22Rv1 (cell line): ENCODE results near the gene TBX21.

Experiments
- H3K27ac ChIP-seq: fragments of 450-650 bp; 2 replicates; pipeline ENCODE4 v1.5.1; 2017
- ZFX ChIP-seq: fragments of 450-650 bp; IDR thresholded peaks from 2 replicates; pipeline ENCODE4 v1.6.1; 2017; ENCODE audit warnings: antibody characterized with exemption, borderline replicate concordance
- TF ChIP-seq, protein P1 (sequence below): fragments of 450-650 bp; IDR thresholded peaks from 2 replicates; pipeline ENCODE4 v1.5.1; 2017; ENCODE audit warnings: mild to moderate bottlenecking

TBX21 gene

DNA sequence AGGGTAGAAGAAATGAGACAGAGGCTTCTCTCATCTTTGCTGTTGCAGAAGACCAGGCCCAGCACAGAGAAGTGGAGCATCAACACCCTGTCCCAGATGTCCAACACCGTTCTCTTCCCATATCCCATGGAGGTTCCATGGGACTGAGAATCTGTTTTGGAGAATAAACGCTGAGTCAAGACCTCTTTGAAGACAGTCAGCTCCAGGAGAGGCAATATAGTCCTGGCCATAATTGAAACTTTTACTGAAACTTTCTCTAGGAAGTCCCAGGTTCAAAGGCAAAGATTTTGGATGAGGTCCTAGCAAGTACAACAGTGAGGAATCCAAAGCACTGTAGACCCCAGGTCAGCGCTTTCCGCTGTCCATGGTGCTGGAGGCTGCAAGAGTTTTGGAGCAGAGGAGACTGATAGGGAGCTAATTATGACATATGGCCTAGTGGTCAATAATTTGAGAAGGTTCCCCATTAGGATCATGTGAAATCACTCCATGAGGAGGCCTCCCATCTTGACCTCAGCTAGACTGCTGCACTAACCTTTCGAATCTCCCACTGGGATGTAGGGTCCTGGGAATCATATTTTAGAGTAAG, 52.6 kb downstream of the TBX21 start:
- no peak overlapping the region for H3K27ac ChIP-seq
- TF ChIP-seq, protein P1, sequence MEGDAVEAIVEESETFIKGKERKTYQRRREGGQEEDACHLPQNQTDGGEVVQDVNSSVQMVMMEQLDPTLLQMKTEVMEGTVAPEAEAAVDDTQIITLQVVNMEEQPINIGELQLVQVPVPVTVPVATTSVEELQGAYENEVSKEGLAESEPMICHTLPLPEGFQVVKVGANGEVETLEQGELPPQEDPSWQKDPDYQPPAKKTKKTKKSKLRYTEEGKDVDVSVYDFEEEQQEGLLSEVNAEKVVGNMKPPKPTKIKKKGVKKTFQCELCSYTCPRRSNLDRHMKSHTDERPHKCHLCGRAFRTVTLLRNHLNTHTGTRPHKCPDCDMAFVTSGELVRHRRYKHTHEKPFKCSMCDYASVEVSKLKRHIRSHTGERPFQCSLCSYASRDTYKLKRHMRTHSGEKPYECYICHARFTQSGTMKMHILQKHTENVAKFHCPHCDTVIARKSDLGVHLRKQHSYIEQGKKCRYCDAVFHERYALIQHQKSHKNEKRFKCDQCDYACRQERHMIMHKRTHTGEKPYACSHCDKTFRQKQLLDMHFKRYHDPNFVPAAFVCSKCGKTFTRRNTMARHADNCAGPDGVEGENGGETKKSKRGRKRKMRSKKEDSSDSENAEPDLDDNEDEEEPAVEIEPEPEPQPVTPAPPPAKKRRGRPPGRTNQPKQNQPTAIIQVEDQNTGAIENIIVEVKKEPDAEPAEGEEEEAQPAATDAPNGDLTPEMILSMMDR: no peak
- TF ChIP-seq ZFX: no peak

DNA sequence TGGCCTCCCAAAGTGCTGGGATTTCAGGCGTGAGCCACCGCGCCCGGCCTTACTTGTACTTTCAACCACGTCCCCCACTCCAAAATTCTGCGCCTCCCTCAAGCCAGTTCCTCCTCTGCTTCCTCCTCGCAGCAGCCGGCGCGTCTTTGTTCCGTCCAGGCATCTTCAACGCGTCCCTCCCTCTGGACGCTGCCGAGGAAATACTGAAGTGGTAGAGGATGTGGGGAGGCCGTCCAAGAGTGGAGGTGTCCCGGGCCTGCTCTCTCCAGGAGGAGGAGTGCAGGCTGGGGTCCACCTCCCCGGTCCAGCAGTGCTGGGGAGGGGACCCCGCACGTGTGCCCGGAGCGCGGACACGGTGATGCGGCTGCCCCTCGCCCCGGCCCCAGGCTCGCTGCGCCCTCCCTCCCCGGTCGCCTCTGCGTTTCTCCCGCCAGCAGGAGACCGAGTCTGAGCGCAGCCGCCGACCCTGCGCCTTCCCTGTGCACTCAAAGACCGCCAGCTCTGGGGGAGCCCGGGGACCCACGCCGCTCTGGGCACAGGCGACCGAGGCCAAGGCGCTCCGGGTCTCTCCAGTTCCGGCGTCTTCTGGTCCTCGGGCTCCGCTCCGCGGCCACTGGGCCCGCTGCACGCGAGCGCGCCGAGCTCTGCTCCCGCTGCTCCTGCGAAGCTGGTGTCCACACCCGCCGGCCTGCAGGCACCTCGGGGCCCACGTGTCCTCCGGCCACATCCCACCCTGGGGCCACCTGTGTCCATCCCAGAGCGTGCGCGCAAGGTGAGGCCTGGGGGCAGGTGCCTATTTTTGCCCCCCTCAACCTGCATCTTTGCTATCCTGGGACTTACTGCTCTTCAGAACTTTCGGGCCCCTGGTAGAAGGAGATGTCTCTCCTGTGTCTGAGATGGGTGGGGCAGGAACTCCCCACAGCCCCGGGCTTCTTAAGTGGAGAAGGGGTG, 56.9 kb downstream of the TBX21 start:
- no peak overlapping the region for H3K27ac ChIP-seq
- TF ChIP-seq, protein P1: peak; percentile 83
- no peak for TF ChIP-seq ZFX

DNA sequence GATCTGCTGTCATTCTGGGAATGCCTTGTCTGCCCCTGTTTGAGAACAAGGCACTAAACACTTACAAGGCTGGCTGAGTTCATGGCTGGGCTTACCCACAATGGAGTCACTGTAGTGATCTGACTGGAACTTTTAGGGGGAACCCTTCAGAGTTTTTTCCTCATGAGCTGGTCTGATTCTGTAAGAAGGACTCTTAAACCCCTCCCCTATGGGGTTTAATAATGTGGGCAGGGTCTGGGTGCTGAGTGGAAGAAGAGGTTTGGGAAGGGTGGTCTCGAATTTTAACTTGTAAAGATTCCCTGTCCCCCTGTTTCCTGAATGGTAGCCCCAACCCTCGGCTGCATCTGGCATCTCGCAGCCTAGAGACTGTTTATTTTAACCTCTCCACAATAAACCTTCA, 58.0 kb downstream of the TBX21 start:
- no peak for TF ChIP-seq ZFX
- TF ChIP-seq, protein P1: no peak
- no peak overlapping the region for H3K27ac ChIP-seq

DNA sequence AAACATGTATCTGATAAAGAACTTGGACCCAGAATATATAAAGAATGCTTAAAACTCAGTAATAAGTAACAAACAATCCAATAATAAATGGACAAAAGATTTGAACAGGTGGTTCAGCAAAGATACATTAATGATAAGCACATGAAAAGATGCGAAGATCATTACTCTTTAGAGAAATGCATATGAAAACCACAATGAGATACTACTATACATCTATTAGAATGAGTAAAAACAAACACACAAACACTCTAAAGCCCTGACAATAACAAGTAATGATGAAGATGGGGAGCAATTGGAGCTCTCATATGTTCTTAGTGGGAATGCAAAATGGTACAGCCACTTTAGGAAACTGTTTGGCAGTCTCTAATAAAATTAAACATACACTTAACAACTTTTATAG, 59.4 kb downstream of the TBX21 start:
- no peak for TF ChIP-seq ZFX
- TF ChIP-seq, protein P1: no peak
- no peak overlapping the region for H3K27ac ChIP-seq

DNA sequence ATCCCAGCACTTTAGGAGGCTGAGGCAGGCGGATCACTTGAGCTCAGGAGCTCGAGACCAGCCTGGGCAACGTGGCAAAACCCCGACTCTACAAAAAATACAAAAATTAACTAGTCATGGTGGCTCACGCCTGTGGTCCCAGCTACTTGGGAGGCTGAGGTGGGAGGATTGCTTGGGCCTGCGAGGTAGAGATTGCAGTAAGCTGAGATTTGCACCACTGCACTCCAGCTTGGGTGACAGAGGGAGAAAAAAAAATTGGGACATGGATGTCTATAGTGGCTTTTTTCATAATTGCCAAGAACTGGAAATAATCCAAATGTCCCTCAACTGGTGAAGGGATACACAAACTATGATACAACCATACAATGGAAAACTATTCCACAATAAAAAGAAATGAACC, 59.9 kb downstream of the TBX21 start:
- TF ChIP-seq, protein P1: no peak
- TF ChIP-seq ZFX: no peak
- no peak overlapping the region for H3K27ac ChIP-seq
